ENCODE data around the gene SATB2.

Gene SATB2

DNA sequence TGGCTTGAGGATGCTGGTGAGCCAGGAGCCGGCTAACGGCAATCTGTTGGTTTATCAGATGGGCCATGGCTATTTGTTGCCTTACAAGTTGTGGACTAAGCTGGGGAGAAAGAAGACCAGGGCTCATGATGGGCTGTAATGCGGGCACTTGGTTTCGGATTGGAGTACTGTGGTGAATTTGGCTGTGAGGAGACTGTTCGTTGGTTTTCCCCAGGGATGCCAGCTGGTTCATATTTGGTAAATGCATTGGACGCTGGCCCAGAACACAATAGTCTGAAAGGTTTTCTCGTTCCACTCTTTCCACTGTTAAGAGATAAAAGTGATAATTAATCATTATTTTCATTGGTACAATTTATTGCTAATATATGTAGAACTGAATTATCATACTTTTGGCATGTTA lies 108.9 kb downstream of the SATB2 start:
- no peaks in the 10 kb centered on the region for H3K9me3 ChIP-seq (ENCODE audit: control insufficient read depth, insufficient read depth, low read depth, low read length)
- POLR2A ChIA-PET: no interaction called here
- no peak overlapping the region for H3K27ac ChIP-seq (ENCODE audit: extremely low read depth, low read depth, low read length)
- H3K36me3 ChIP-seq (ENCODE audit: control insufficient read depth in 2 of 2, insufficient read depth in 1 of 2, low read length in 2 of 2): peaks cover 16 to 20% of the 10 kb centered on the region in 2 experiments; a peak in 2 of 3 replicates
- H3K4me1 ChIP-seq (ENCODE audit: control insufficient read depth, insufficient read depth, low read length): no peaks in the 10 kb centered on the region
- no peak overlapping the region for H3K4me3 ChIP-seq (ENCODE audit: low read depth, low read length)
- CTCF ChIA-PET: no interaction called here
- TF ChIP-seq, protein P1, sequence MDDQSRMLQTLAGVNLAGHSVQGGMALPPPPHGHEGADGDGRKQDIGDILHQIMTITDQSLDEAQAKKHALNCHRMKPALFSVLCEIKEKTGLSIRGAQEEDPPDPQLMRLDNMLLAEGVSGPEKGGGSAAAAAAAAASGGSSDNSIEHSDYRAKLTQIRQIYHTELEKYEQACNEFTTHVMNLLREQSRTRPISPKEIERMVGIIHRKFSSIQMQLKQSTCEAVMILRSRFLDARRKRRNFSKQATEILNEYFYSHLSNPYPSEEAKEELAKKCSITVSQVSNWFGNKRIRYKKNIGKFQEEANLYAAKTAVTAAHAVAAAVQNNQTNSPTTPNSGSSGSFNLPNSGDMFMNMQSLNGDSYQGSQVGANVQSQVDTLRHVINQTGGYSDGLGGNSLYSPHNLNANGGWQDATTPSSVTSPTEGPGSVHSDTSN (CRISPR knock-in tag; IDR thresholded peaks at IDR 0.05): no peak

DNA sequence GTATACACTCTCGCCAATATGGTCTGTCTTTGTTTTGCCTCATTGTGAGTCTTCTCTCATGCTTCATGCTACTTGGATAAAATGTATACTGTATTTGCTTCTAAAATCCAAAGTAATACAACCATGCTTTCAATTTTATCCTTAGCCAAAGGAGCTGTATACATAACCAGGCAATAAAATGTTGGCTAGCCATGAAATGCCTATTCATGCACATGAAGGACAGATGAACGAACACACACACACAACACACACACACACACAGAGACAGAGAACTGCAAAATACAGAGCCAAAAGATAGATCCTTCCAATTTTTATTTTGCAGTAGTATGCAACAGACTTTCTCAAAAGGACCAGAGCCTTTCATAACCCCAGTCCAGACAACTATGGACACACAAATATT lies 113.7 kb downstream of the SATB2 start:
- Histone ChIP-seq H3K36me3 (ENCODE audit: control insufficient read depth in 2 of 2, insufficient read depth in 1 of 2, low read length in 2 of 2) (peaks cover 16 to 19% of the 10 kb centered on the region in 2 experiments; a peak in 2 of 3 replicates), H3K27ac (ENCODE audit: extremely low read depth, low read depth, low read length) (no peak overlapping the region), H3K4me1 (ENCODE audit: control insufficient read depth, insufficient read depth, low read length) (no peaks in the 10 kb centered on the region; the same call in 1 of the 2 replicates), H3K9me3 (ENCODE audit: control insufficient read depth, insufficient read depth, low read depth, low read length) (no peaks in the 10 kb centered on the region), H3K4me3 (ENCODE audit: low read depth, low read length) (no peak overlapping the region)
- CTCF ChIA-PET: no interaction called here
- TF ChIP-seq, protein P2, sequence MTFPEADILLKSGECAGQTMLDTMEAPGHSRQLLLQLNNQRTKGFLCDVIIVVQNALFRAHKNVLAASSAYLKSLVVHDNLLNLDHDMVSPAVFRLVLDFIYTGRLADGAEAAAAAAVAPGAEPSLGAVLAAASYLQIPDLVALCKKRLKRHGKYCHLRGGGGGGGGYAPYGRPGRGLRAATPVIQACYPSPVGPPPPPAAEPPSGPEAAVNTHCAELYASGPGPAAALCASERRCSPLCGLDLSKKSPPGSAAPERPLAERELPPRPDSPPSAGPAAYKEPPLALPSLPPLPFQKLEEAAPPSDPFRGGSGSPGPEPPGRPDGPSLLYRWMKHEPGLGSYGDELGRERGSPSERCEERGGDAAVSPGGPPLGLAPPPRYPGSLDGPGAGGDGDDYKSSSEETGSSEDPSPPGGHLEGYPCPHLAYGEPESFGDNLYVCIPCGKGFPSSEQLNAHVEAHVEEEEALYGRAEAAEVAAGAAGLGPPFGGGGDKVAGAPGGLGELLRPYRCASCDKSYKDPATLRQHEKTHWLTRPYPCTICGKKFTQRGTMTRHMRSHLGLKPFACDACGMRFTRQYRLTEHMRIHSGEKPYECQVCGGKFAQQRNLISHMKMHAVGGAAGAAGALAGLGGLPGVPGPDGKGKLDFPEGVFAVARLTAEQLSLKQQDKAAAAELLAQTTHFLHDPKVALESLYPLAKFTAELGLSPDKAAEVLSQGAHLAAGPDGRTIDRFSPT (tag by site-specific recombination; IDR thresholded peaks at IDR 0.05): no peak
- TF ChIP-seq ZNF184 (tag by site-specific recombination; IDR thresholded peaks at IDR 0.05) (no peak), ZNF558 (tag by site-specific recombination; IDR thresholded peaks at IDR 0.05) (no peak), ZNF561 (tag by site-specific recombination; IDR thresholded peaks at IDR 0.05; ENCODE audit: borderline replicate concordance) (no peak), ZNF529 (tag by site-specific recombination; IDR thresholded peaks at IDR 0.05; ENCODE audit: insufficient replicate concordance) (no peak), ZNF274 (IDR thresholded peaks at IDR 0.05; ENCODE audit: low read length) (no peak), ZNF274 (tag by site-specific recombination; IDR thresholded peaks at IDR 0.05; ENCODE audit: borderline replicate concordance) (no peak), ZNF621 (tag by site-specific recombination; IDR thresholded peaks at IDR 0.05) (no peak), ZNF548 (tag by site-specific recombination; IDR thresholded peaks at IDR 0.05) (no peak), ZBTB8A (tag by site-specific recombination; IDR thresholded peaks at IDR 0.05) (no peak)
- POLR2A ChIA-PET: no interaction called here

DNA sequence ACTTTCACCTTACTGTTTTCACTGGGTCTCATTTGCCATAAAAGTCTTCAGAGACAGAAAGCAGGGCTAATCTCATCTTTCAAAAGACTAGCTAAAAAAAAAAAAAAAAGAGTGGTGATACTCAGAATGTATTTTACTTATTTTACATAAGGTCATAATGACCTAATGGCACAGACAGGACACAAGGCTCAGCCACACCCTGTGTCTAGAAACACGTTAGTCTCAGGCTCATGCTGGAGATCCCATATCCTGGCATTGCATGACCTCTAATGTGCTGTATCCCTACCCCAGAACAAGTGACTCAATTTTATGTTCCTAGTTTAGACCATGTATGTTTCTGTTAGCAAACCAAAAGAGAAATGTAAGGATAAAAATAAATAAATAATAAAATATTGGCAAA lies 115.4 kb downstream of the SATB2 start:
- POLR2A ChIA-PET: interaction anchor here (0.6 kb wide), 1 partner anchor 121 kb away, joined by 3 read pairs; no protein-coding TSS in a partner anchor
- H3K36me3 ChIP-seq (ENCODE audit: control insufficient read depth in 2 of 2, insufficient read depth in 1 of 2, low read length in 2 of 2): peaks cover 4 to 8% of the 10 kb centered on the region in 2 experiments; a peak in 2 of 3 replicates
- H3K9me3 ChIP-seq (ENCODE audit: control insufficient read depth, insufficient read depth, low read depth, low read length): no peaks in the 10 kb centered on the region
- CTCF ChIA-PET: no interaction called here
- no peak overlapping the region for H3K4me3 ChIP-seq (ENCODE audit: low read depth, low read length)
- no peaks in the 10 kb centered on the region; the same call in 1 of the 2 replicates for H3K4me1 ChIP-seq (ENCODE audit: control insufficient read depth, insufficient read depth, low read length)
- TF ChIP-seq ZNF132 (tag by site-specific recombination; IDR thresholded peaks at IDR 0.05; ENCODE audit: borderline replicate concordance) (no peak), ZNF596 (tag by site-specific recombination; IDR thresholded peaks at IDR 0.05) (no peak)
- TF ChIP-seq, protein P3, sequence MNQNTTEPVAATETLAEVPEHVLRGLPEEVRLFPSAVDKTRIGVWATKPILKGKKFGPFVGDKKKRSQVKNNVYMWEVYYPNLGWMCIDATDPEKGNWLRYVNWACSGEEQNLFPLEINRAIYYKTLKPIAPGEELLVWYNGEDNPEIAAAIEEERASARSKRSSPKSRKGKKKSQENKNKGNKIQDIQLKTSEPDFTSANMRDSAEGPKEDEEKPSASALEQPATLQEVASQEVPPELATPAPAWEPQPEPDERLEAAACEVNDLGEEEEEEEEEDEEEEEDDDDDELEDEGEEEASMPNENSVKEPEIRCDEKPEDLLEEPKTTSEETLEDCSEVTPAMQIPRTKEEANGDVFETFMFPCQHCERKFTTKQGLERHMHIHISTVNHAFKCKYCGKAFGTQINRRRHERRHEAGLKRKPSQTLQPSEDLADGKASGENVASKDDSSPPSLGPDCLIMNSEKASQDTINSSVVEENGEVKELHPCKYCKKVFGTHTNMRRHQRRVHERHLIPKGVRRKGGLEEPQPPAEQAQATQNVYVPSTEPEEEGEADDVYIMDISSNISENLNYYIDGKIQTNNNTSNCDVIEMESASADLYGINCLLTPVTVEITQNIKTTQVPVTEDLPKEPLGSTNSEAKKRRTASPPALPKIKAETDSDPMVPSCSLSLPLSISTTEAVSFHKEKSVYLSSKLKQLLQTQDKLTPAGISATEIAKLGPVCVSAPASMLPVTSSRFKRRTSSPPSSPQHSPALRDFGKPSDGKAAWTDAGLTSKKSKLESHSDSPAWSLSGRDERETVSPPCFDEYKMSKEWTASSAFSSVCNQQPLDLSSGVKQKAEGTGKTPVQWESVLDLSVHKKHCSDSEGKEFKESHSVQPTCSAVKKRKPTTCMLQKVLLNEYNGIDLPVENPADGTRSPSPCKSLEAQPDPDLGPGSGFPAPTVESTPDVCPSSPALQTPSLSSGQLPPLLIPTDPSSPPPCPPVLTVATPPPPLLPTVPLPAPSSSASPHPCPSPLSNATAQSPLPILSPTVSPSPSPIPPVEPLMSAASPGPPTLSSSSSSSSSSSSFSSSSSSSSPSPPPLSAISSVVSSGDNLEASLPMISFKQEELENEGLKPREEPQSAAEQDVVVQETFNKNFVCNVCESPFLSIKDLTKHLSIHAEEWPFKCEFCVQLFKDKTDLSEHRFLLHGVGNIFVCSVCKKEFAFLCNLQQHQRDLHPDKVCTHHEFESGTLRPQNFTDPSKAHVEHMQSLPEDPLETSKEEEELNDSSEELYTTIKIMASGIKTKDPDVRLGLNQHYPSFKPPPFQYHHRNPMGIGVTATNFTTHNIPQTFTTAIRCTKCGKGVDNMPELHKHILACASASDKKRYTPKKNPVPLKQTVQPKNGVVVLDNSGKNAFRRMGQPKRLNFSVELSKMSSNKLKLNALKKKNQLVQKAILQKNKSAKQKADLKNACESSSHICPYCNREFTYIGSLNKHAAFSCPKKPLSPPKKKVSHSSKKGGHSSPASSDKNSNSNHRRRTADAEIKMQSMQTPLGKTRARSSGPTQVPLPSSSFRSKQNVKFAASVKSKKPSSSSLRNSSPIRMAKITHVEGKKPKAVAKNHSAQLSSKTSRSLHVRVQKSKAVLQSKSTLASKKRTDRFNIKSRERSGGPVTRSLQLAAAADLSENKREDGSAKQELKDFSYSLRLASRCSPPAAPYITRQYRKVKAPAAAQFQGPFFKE (tag by site-specific recombination; IDR thresholded peaks at IDR 0.05; ENCODE audit: borderline replicate concordance): no peak
- H3K27ac ChIP-seq (ENCODE audit: extremely low read depth, low read depth, low read length): no peak overlapping the region

All from HEK293 (cell line).